Measurements from ENCODE around the gene COQ9. TPM values are rescaled to one million over a fixed set of nuclear protein-coding genes. Genes with fewer than 3 reads are reported as not detected.

COQ9 gene
- total RNA-seq, 1 experiment from 2014 or later: 32.9 TPM

DNA sequence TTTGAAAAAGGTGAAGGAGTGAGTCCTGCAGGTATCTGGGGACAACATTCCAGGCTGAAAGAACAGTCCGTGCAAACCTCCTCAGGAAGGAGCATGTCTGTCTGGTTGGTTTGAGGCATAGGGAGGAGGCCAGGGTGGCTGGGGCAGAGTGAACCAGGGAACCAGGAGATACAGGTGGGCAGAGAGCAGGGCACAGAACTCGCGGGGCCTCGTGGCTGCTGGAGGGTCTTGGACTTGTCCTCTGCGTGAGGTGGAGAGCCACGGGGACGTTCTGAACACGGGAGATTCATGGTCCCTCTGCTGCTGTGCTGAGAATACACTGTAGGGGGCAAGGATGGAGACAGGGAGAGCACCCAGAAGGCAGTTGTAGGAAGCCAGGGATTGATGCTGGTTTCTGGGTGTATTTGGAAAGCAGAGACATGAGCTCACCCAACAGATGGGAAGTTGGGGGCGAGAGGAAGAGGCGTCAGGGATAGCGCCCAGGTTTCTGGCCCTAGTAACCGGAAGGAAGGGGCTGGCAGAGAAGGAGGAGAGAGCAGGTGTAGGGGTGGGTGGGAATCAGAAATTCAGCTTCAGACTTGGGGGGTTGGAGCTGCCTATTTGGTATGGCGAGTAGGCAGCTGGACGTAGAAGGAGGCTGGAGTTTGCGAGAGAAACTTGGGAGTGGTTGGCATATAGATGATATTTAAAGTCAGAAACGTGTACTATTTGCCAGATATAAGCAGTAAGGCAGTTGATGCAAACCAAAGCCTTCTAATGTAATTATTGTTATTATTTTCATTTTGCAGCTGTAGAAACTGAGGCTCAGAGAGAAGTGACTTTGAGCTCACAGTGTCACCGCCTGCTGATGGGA, 43.1 kb upstream of the COQ9 start, which contains the start of gene CCL17:
TSS of gene CCL17 (plus strand) at position 803 of the 853 bp plus-strand sequence. CDS start 9,166 bp downstream, outside the sequence.
- no peak within 1 kb of the TSS for H2BK5ac ChIP-seq (ENCODE audit: insufficient read length, low read length)
- WGBS (ENCODE audit: extremely low coverage, insufficient read length, low lambda C conversion rate): no CpG with 5 or more reads among the region's 17 CpGs
- no peak within 1 kb of the TSS for H2BK15ac ChIP-seq (ENCODE audit: low read depth, low read length)
- H3K9ac ChIP-seq (ENCODE audit: extremely low read depth, insufficient read length, low read length): no peak within 1 kb of the TSS
- DNase-seq: no peak
- H2BK12ac ChIP-seq (ENCODE audit: insufficient read length, low read depth, low read length): no peak within 1 kb of the TSS
- no peak within 1 kb of the TSS for H3K27ac ChIP-seq (ENCODE audit: insufficient read length, low read depth, low read length)
- H3K18ac ChIP-seq (ENCODE audit: insufficient read length, low read depth, low read length): no peak within 1 kb of the TSS
- Mint-ChIP-seq H3K27me3 (ENCODE audit: low read depth) (peaks cover 6% of the 10 kb centered on the region), H3K4me1 (no peaks in the 10 kb centered on the region), H3K9me3 (no peaks in the 10 kb centered on the region; a peak in 1 of 5 replicates), H3K27ac (0 out of 7 replicates have a peak within 1 kb of the TSS, but pooled peaks of 2 of the 3 experiments have one; percentile 10 to 13), H3K4me3 (no peak within 1 kb of the TSS; a peak in 1 of 5 replicates), H3K36me3 (ENCODE audit: insufficient read depth in 1 of 3, low read depth in 3 of 3) (no peaks in the 10 kb centered on the region)
- no peaks in the 10 kb centered on the region for H3K23me2 ChIP-seq (ENCODE audit: insufficient read length, low read depth, low read length, poor library complexity, severe bottlenecking)
- no peaks in the 10 kb centered on the region for H4K20me1 ChIP-seq (ENCODE audit: control insufficient read depth, insufficient read depth, insufficient read length)
- H2BK20ac ChIP-seq (ENCODE audit: low read depth, low read length, poor library complexity, severe bottlenecking): no peak within 1 kb of the TSS
- H3K79me1 ChIP-seq (ENCODE audit: insufficient read depth, low read depth, low read length, poor library complexity, severe bottlenecking): no peaks in the 10 kb centered on the region
- H3K4me1 ChIP-seq (ENCODE audit: insufficient read depth, low read length): no peaks in the 10 kb centered on the region
- no peak within 1 kb of the TSS for H2BK120ac ChIP-seq (ENCODE audit: low read depth, low read length, poor library complexity, severe bottlenecking)
- no peak within 1 kb of the TSS for H3K56ac ChIP-seq (ENCODE audit: insufficient read length, low read depth, low read length)
- H3K14ac ChIP-seq (ENCODE audit: insufficient read depth, low read length): no peak within 1 kb of the TSS
- H4K8ac ChIP-seq (replicated peaks; ENCODE audit: insufficient read length, low read depth, low read length): no peak within 1 kb of the TSS
- no peaks in the 10 kb centered on the region for H3K9me3 ChIP-seq (ENCODE audit: control insufficient read depth, low read depth, low read length)
- no peak within 1 kb of the TSS for H3K4ac ChIP-seq (ENCODE audit: low read depth, low read length)
- H2AK5ac ChIP-seq (ENCODE audit: insufficient read length, low read length): no peak within 1 kb of the TSS
- H3K79me2 ChIP-seq (ENCODE audit: insufficient read depth, low read length): no peaks in the 10 kb centered on the region
- TF ChIP-seq, protein P1, sequence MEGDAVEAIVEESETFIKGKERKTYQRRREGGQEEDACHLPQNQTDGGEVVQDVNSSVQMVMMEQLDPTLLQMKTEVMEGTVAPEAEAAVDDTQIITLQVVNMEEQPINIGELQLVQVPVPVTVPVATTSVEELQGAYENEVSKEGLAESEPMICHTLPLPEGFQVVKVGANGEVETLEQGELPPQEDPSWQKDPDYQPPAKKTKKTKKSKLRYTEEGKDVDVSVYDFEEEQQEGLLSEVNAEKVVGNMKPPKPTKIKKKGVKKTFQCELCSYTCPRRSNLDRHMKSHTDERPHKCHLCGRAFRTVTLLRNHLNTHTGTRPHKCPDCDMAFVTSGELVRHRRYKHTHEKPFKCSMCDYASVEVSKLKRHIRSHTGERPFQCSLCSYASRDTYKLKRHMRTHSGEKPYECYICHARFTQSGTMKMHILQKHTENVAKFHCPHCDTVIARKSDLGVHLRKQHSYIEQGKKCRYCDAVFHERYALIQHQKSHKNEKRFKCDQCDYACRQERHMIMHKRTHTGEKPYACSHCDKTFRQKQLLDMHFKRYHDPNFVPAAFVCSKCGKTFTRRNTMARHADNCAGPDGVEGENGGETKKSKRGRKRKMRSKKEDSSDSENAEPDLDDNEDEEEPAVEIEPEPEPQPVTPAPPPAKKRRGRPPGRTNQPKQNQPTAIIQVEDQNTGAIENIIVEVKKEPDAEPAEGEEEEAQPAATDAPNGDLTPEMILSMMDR (conservative IDR thresholded peaks at IDR 0.05): no peak
- no peak within 1 kb of the TSS for H3K4me2 ChIP-seq (ENCODE audit: insufficient read depth, insufficient read length, low read length)
- no peak within 1 kb of the TSS for H3K23ac ChIP-seq (ENCODE audit: insufficient read length, low read depth, low read length)
- no peaks in the 10 kb centered on the region for H3K27me3 ChIP-seq (ENCODE audit: insufficient read depth, low read length)
- H4K5ac ChIP-seq (ENCODE audit: insufficient read length, low read depth, low read length): no peak within 1 kb of the TSS
- H2AFZ ChIP-seq (ENCODE audit: low read length): no peak within 1 kb of the TSS
- no peak within 1 kb of the TSS for H4K91ac ChIP-seq (ENCODE audit: insufficient read length, low read depth, low read length)
- H3T11ph ChIP-seq (ENCODE audit: low read length): no peak within 1 kb of the TSS

All from H9 (cell line).